OCI-LY1 (cell line): ENCODE results near the gene METTL4.

Experiments
- CTCF ChIP-seq: fragments of 200-600 bp; sonication (generic), shearing (Covaris generic); IDR thresholded peaks from 2 replicates; pipeline ENCODE4 v1.5.1; 2017; ENCODE audit warnings: mild to moderate bottlenecking, antibody characterized with exemption, low read length, moderate library complexity, mixed read lengths
- EZH2 ChIP-seq: fragments of 200-600 bp; sonication (generic), shearing (Covaris generic); IDR thresholded peaks from 2 replicates; pipeline ENCODE4 v1.8.0; 2017; ENCODE audit warnings: borderline replicate concordance, mixed run types, mild to moderate bottlenecking, antibody characterized with exemption, low read length, moderate library complexity, mixed read lengths

- TF ChIP-seq EZH2 (no peak), CTCF (no peak)
These were observed 2.1 kb upstream of the METTL4 start for GRCh38 chr18:2573408-2573807.
